Tibial artery (tissue), 4 donors: ENCODE data around the gene VAPA.
"Not testable (repeated sequence)": the region's sequence is repeated elsewhere in the genome, so short reads cannot be mapped to it uniquely, and the experiment has no call there.

ENCODE experiments used
- DNase-seq, 2 donors: peaks; one replicate each; pipeline ENCODE4 v3.0.0-alpha.2; 2019
- H3K27ac ChIP-seq, 2 donors: fragments of 200-600 bp; sonication (generic) in 1 of 2; 1 replicate in 1 of 2; 2 replicates in 1 of 2; pipeline ENCODE4 v1.5.1; 2018 to 2019; ENCODE audit warnings: mild to moderate bottlenecking in 1 of 2
- H3K27me3 ChIP-seq, 2 donors: fragments of 200-600 bp; sonication (generic) in 1 of 2; one replicate each; pipeline versions ENCODE4 v1.5.1 to v1.6.0; 2016 to 2019
- H3K36me3 ChIP-seq, 3 donors: fragments of 200-600 bp; sonication (generic) in 2 of 3; one replicate each; pipeline ENCODE4 v1.5.1; 2016 to 2019; ENCODE audit warnings: mild to moderate bottlenecking in 2 of 3
- H3K4me1 ChIP-seq, 4 donors: fragments of 200-600 bp; sonication (generic) in 2 of 4; 1 replicate in 3 of 4; 2 replicates in 1 of 4; pipeline ENCODE4 v1.5.1; 2016 to 2019
- H3K4me3 ChIP-seq, 2 donors: fragments of 200-600 bp; sonication (generic) in 1 of 2; 1 replicate in 1 of 2; 2 replicates in 1 of 2; pipeline ENCODE4 v1.5.1; 2018 to 2019; ENCODE audit warnings: mild to moderate bottlenecking in 2 of 2
- H3K9me3 ChIP-seq, 3 donors: fragments of 200-600 bp; sonication (generic) in 1 of 3; one replicate each; pipeline ENCODE4 v1.5.1; 2016 to 2019
- intact Hi-C: fragments of 100-400 bp; cut with DNase I; formaldehyde crosslinking; loops from one replicate; pipeline ENCODE4 v1.15.0; 2023; ENCODE audit warnings: low total_unique reads
- TF ChIP-seq, protein P1 (sequence below), 2 experiments: fragments of 200-600 bp in 1 of 2; fragments of 450-650 bp in 1 of 2; IDR thresholded peaks; one replicate each; pipeline ENCODE4 v1.5.1; 2017 to 2019; ENCODE audit warnings: antibody characterized with exemption in 2 of 2, mild to moderate bottlenecking in 1 of 2, moderate library complexity in 1 of 2

The VAPA gene

DNA sequence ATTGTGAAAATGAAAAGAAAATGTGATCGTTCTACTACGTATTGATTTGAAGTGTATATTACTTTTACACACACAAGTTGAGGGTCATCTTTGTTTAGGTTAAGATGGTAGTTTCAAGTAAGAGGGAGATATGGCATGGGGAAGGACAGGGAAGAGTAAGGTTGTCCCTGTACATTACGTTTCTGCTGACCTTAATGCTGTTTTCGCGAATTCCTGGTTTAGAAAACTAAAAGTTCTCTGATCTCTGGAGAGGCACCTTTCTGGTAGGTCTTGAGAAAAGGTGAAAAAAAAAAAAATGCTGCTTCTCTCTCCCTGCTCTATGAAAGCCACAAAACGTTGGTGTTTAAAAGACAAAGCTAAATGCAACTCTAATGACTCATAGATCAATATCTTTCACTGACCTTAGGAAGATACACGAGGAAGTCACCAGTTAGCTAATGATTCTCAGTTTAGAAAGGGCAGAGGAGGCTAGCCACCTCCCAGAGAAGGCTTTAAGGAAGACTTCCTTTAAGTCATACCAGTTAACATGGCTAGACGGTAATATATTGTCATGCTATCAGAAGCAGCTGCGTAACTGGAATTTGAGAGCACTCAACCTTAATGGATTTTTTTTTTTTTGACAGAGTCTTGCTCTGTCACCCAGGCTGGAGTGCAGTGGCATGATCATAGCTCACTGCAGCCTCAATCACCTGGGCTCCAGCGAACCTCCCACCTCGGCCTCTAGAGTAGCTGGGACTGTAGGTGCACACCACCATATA lies 14.8 kb upstream of the VAPA start:
- TF ChIP-seq, protein P1, sequence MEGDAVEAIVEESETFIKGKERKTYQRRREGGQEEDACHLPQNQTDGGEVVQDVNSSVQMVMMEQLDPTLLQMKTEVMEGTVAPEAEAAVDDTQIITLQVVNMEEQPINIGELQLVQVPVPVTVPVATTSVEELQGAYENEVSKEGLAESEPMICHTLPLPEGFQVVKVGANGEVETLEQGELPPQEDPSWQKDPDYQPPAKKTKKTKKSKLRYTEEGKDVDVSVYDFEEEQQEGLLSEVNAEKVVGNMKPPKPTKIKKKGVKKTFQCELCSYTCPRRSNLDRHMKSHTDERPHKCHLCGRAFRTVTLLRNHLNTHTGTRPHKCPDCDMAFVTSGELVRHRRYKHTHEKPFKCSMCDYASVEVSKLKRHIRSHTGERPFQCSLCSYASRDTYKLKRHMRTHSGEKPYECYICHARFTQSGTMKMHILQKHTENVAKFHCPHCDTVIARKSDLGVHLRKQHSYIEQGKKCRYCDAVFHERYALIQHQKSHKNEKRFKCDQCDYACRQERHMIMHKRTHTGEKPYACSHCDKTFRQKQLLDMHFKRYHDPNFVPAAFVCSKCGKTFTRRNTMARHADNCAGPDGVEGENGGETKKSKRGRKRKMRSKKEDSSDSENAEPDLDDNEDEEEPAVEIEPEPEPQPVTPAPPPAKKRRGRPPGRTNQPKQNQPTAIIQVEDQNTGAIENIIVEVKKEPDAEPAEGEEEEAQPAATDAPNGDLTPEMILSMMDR (IDR thresholded peaks at IDR 0.05): no peak
- DNase-seq: no peak
- Histone ChIP-seq H3K27ac (no peak overlapping the region), H3K4me1 (no peaks in the 10 kb centered on the region), H3K4me3 (no peak overlapping the region), H3K36me3 (no peaks in the 10 kb centered on the region), H3K27me3 (no peaks in the 10 kb centered on the region), H3K9me3 (no peaks in the 10 kb centered on the region)
- intact Hi-C loops: no loop called here

DNA sequence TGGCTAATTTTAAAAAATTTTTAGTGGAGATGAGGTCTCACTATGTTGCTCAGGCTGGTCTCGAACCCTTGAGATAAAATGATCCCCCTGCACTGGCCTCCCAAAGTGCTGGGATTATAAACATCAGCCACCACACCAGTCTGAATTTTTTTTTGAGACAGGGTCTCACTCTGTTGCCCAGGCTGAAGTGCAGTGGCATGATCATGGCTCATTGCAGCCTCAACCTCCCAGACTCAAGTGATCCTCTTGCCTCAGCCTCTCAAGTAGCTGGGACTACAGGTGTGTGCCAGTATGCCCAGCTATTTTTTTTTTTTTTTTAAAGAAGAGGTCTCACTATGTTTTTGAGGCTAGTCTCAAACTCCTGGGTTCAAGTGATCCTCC lies 14.3 kb upstream of the VAPA start:
- H3K36me3 ChIP-seq, H3K4me3 ChIP-seq, intact Hi-C loops, H3K4me1 ChIP-seq, DNase-seq, H3K27ac ChIP-seq, H3K27me3 ChIP-seq, H3K9me3 ChIP-seq: not testable (repeated sequence)

DNA sequence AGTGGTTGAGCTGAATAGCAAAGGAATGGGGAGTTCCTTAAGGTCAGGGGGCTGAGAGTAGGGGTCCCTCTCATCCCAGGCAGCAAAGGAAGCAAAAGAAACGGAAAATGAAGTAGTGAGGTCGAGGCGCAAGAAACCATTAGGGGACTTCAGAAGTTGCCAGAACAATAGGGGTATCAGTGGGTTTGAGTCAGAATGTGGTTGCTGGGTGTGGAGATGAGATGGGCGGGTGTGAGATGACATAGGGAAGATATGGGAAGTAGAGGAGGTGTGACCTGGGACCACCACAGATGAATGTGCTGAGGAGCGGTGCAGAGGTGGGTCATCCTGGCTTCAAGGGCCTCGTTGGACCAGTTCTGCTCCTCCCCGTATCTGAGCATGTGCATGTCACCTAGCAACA lies 13.1 kb upstream of the VAPA start:
- Histone ChIP-seq H3K27ac (no peak overlapping the region), H3K9me3 (no peaks in the 10 kb centered on the region), H3K27me3 (no peaks in the 10 kb centered on the region), H3K4me3 (no peak overlapping the region), H3K4me1 (no peaks in the 10 kb centered on the region), H3K36me3 (no peaks in the 10 kb centered on the region)
- DNase-seq: no peak
- intact Hi-C loops: no loop called here
- TF ChIP-seq, protein P1 (IDR thresholded peaks at IDR 0.05): no peak

DNA sequence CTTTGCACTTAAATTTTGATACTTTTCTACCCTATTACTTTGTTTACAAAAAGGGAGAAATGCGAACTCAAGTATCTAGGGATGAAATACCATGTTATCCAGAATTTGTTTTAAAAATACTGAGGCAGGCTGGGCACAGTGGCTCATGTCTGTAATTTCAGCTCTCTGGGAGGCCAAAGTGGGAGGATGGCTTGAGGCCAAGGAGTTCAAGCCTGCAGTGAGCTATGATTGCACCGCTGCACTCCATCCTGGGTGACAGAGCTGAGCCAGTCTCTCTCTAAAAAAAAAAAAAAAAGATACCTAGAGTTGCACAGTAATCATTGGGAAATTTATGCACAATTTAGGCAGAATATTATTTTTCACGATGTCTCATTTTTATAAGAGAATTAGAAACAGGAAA lies 12.4 kb upstream of the VAPA start:
- Histone ChIP-seq H3K36me3 (no peaks in the 10 kb centered on the region), H3K27ac (no peak overlapping the region), H3K27me3 (no peaks in the 10 kb centered on the region), H3K4me1 (no peaks in the 10 kb centered on the region), H3K9me3 (no peaks in the 10 kb centered on the region), H3K4me3 (no peak overlapping the region)
- TF ChIP-seq, protein P1 (IDR thresholded peaks at IDR 0.05): no peak
- DNase-seq: no peak
- intact Hi-C loops: no loop called here

DNA sequence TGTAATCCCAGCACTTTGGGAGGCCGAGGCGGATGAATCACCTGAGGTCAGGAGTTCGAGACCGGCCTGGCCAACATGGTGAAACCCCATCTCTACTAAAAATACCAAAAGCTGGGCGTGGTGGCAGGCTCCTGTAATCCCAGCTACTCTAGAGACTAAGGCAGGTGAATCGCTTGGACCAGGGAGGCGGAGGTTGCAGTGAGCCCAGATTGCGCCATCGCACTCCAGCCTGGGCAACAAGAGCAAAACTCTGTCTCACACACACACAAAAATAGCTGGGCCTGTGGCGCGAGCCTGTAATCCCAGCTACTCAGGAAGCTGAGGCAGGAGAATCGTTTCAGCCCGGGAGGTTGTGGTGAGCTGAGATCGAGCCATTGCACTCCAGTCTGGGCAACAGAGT lies 11.6 kb upstream of the VAPA start:
- H3K27me3 ChIP-seq, intact Hi-C loops, H3K4me3 ChIP-seq, H3K9me3 ChIP-seq, H3K4me1 ChIP-seq, H3K36me3 ChIP-seq, H3K27ac ChIP-seq, DNase-seq: not testable (repeated sequence)

DNA sequence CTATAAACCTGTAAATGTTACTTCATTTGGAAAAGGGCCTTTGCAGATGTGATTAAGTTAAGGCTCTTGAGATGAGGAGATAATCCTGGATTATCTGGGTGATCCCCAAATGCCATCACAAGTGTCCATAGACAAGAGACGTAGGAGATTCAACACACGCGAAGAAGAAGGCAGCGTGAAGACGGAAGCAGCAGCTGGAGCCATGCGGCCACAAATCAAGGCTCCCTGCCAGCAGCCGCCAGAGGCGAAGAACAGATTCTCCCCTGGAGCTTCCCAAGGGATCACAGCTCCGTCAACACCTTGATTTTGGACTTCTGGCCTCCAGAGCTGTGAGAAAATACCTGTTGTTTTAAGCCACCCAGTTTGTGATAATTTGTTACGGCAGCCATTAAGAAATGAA lies 11.0 kb upstream of the VAPA start:
- H3K4me1 ChIP-seq: no peaks in the 10 kb centered on the region
- no peaks in the 10 kb centered on the region for H3K27me3 ChIP-seq
- no peak overlapping the region for H3K4me3 ChIP-seq
- no peaks in the 10 kb centered on the region for H3K9me3 ChIP-seq
- H3K27ac ChIP-seq: no peak overlapping the region
- DNase-seq: no peak
- intact Hi-C loops: no loop called here
- H3K36me3 ChIP-seq: no peaks in the 10 kb centered on the region
- TF ChIP-seq, protein P1 (IDR thresholded peaks at IDR 0.05): no peak
